Right ventricle myocardium superior (tissue), 1 donor: ENCODE results near the gene CEMIP. TPM values are rescaled to one million over a fixed set of nuclear protein-coding genes. Genes with fewer than 3 reads are reported as not detected.

ENCODE experiments used
- ATAC-seq: fragments of 200-7000 bp; cut with Tn5 transposase; one replicate; pipeline ENCODE4 v1.9.1; 2020; ENCODE audit warnings: mild to moderate bottlenecking; ENCODE audit not compliant: poor library complexity
- DNase-seq: peaks from one replicate; pipeline ENCODE4 v3.0.0-alpha.2; 2020
- intact Hi-C: fragments of 100-400 bp; cut with DNase I; formaldehyde crosslinking; loops from one replicate; pipeline ENCODE4 v1.11.2; 2022
- total RNA-seq: library from RNA; stranded (reverse); fragmentation: NEBNext Ultra II Directional; extraction: Animal tissue kit (Norgen Biotek cat#: 25700); gene quantifications from one replicate; pipeline ENCODE4 v1.2.1, GENCODE V29; 2021
- donor health status: DM: no; HTN: yes; CAD: no; lungs with severe emphysema.

Gene CEMIP
- total RNA-seq, 1 donor from 2014 or later: not detected

GRCh38 chr15:80898040-80898439 lies 118.9 kb downstream of the CEMIP start:
- no peak for ATAC-seq
- intact Hi-C loops: no loop called here
- no peak for DNase-seq

GRCh38 chr15:80902298-80902801 lies 123.2 kb downstream of the CEMIP start:
- intact Hi-C loops: no loop called here
- ATAC-seq (no peak), DNase-seq (no peak)

- intact Hi-C loops: no loop called here
- ATAC-seq (peak; percentile 81), DNase-seq (no peak)
Observed at GRCh38 chr15:80904998-80905397, 125.8 kb downstream of the CEMIP start.

GRCh38 chr15:80906159-80906766 lies 127.1 kb downstream of the CEMIP start:
- DNase-seq (no peak), ATAC-seq (no peak)
- intact Hi-C loops: no loop called here

- ATAC-seq (no peak), DNase-seq (no peak)
- intact Hi-C loops: no loop called here
Observed at GRCh38 chr15:80911821-80912220, 132.7 kb downstream of the CEMIP start.

GRCh38 chr15:80912673-80913072 lies 133.5 kb downstream of the CEMIP start:
- intact Hi-C loops: no loop called here
- DNase-seq: no peak
- no peak for ATAC-seq

GRCh38 chr15:80913541-80913940 lies 134.4 kb downstream of the CEMIP start:
- ATAC-seq (no peak), DNase-seq (no peak)
- intact Hi-C loops: no loop called here

GRCh38 chr15:80915472-80915871 lies 136.3 kb downstream of the CEMIP start:
- intact Hi-C loops: no loop called here
- ATAC-seq (no peak), DNase-seq (no peak)

- intact Hi-C loops: no loop called here
- ATAC-seq (no peak), DNase-seq (no peak)
Observed at GRCh38 chr15:80916056-80916455, 136.9 kb downstream of the CEMIP start.

GRCh38 chr15:80918196-80918783 lies 139.1 kb downstream of the CEMIP start:
- DNase-seq (no peak), ATAC-seq (no peak)
- intact Hi-C loops: no loop called here

- DNase-seq: no peak
- ATAC-seq: no peak
- intact Hi-C loops: no loop called here
Observed at GRCh38 chr15:80920271-80920699, 141.1 kb downstream of the CEMIP start.

- no peak for DNase-seq
- intact Hi-C loops: no loop called here
- ATAC-seq: no peak
Observed at GRCh38 chr15:80921736-80922410, 142.7 kb downstream of the CEMIP start.

- intact Hi-C loops: no loop called here
- DNase-seq (no peak), ATAC-seq (no peak)
Observed at GRCh38 chr15:80923668-80924067, 144.5 kb downstream of the CEMIP start.

GRCh38 chr15:80924278-80924677 lies 145.1 kb downstream of the CEMIP start:
- intact Hi-C loops: no loop called here
- DNase-seq: no peak

GRCh38 chr15:80925597-80926059 lies 146.5 kb downstream of the CEMIP start:
- intact Hi-C loops: no loop called here
- ATAC-seq (no peak), DNase-seq (no peak)

More at GRCh38 chr15:80924278-80924677, 145.1 kb downstream of the CEMIP start:
- ATAC-seq: no peak

- no peak for ATAC-seq
Observed at GRCh38 chr15:80926126-80926525, 147.0 kb downstream of the CEMIP start.

GRCh38 chr15:80929225-80929624 lies 150.1 kb downstream of the CEMIP start:
- intact Hi-C loops: no loop called here
- no peak for ATAC-seq
- DNase-seq: no peak

More at GRCh38 chr15:80926126-80926525, 147.0 kb downstream of the CEMIP start:
- intact Hi-C loops: no loop called here
- no peak for DNase-seq

- DNase-seq (no peak), ATAC-seq (no peak)
- intact Hi-C loops: no loop called here
Observed at GRCh38 chr15:80929689-80930088, 150.5 kb downstream of the CEMIP start.

- no peak for ATAC-seq
Observed at GRCh38 chr15:80931191-80931590, 152.0 kb downstream of the CEMIP start.

More at GRCh38 chr15:80931191-80931590, 152.0 kb downstream of the CEMIP start:
- intact Hi-C loops: no loop called here
- DNase-seq: no peak
